GM10248 (cell line): ENCODE data around the gene PIGU.

ENCODE experiments used
- CTCF ChIA-PET: fragments of 300-600 bp; sonication (Branson Sonifier 250); formaldehyde crosslinking; extraction: SDS; loops from one replicate; lab custom pipeline; 2021; ENCODE audit warnings: antibody characterized with exemption; lab: Yijun Ruan, JAX
- POLR2A ChIA-PET: fragments of 350-650 bp; sonication (Branson Sonifier 250); formaldehyde crosslinking; extraction: SDS; loops from one replicate; lab custom pipeline; 2020; ENCODE audit warnings: antibody characterized with exemption; lab: Yijun Ruan, JAX
- DNase-seq: peaks from one replicate; pipeline ENCODE4 v3.0.0; 2012; ENCODE audit errors: extremely low spot score
- CTCF ChIP-seq: IDR thresholded peaks from 2 replicates; pipeline ENCODE4 v1.5.1; 2012; ENCODE audit warnings: mild to moderate bottlenecking, low read depth; ENCODE audit errors: extremely low read depth, missing control alignments, control extremely low read depth

Gene PIGU

GRCh38 chr20:34559311-34560140 lies 117.4 kb downstream of the PIGU start:
- CTCF ChIA-PET, result interaction anchor here (0.8 kb wide), 2 partner anchors 21 to 117 kb away, joined by 3 read pairs; partner anchors contain the start of gene PIGU
- TF ChIP-seq CTCF, result no peak
- POLR2A ChIA-PET, result no interaction called here
- DNase-seq, result no peak

DNA sequence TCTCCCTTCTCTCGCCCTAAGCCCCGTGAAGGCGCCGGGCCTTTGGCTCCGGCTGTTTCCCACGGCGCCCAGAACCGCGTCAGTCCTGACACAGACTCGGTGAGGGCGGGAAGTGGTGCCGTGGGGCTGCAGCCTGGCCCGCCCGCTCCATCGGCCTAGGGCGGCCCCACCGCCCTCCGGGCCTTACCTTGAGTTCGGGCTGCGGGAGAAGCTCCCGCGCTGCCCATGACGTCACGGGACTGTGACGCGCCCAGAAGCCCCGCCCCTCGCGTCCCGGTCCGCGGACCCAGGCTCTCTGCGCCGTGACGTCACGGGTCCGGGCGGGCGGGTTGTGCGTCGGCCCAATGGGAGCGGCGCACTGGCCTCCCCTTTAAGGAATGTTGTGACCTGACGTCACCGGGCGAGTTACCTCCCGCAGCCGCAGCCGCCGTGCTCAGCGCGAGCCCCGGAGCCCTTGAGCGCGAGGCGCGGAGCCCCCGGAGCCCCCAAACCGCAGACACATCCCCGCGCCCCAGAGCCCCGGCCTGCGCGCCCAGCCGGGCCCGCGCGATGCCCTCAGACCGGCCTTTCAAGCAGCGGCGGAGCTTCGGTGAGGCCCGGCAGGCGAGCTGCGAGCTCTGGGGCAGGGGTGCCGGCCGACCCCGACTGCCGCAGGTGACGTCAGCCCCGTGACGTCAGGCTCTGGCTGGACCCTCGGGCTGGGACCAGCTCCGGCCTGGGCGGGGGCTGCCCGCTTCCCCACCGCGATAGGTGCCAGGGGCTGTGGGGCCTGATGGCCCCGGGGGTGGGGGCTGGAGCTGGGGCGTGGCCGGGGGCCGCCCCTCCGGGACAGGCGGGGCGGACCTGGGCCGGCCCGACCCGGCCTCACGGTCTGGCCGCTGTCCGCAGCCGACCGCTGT lies 118.3 kb downstream of the PIGU start, which contains the start of gene MAP1LC3A:
Gene MAP1LC3A, plus strand, starts transcription at position 399 of the 899 bp plus-strand sequence. Its CDS starts 151 bp downstream, at position 550.
- TF ChIP-seq CTCF, result no peak
- ChIA-PET POLR2A (no interaction called here), CTCF (interaction anchor here (0.8 to 2.3 kb wide), 5 partner anchors 16 to 246 kb away, joined by 3 to 7 read pairs (median 4); no protein-coding TSS in a partner anchor)
- DNase-seq, result peak; percentile 94

DNA sequence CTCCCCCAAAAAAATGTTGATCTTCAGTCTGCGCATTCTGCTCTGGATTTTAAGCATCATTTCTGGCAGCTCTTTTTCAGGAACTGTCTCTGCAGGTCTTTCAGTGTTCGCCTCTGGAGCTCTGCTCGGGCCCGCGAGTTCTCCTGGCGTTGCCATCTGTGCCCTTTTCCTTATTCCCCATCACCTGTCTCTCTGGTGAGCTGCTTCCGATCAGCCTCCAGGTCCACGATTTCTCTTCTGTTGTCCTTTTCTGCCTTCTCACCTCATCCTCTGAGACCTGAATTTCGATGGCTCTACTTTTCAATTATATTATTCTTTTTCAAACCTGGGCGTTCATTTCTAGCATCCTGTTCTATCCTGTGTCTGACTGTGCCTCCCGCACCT lies 119.0 kb downstream of the PIGU start:
- no peak for TF ChIP-seq CTCF
- no peak for DNase-seq
- CTCF ChIA-PET, result interaction anchor here (1.1 to 2.3 kb wide), 5 partner anchors 15 to 245 kb away, joined by 3 to 7 read pairs (median 4); no protein-coding TSS in a partner anchor
- POLR2A ChIA-PET, result no interaction called here

DNA sequence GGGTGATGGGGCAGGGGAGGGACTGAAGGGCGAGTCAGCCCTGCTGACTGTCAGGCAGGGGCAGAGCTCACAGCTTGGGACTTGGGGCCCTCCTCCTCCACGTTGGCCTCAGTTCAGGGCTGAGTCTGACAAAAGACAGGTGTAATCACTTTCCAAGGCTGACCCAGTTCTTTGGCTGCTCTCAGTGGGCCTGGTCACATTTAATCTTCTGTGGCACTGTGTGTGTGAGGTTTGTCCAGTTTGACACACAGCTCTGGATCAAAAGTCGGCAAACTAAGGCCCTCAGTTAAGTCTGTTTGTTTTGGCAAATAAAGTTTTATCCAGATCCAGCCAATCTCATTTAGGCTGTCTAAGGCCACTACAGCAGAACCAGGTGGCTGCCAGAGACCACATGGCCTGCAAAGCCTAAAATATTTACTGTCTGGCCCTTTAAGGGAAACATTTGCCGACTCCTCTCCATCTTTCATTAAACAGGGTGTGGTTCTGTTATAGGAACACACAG lies 123.5 kb downstream of the PIGU start:
- DNase-seq, result no peak
- no peak for TF ChIP-seq CTCF
- ChIA-PET POLR2A (no interaction called here), CTCF (interaction anchor here (1.3 to 1.6 kb wide), 3 partner anchors 30 to 216 kb away, joined by 4 read pairs; no protein-coding TSS in a partner anchor)

DNA sequence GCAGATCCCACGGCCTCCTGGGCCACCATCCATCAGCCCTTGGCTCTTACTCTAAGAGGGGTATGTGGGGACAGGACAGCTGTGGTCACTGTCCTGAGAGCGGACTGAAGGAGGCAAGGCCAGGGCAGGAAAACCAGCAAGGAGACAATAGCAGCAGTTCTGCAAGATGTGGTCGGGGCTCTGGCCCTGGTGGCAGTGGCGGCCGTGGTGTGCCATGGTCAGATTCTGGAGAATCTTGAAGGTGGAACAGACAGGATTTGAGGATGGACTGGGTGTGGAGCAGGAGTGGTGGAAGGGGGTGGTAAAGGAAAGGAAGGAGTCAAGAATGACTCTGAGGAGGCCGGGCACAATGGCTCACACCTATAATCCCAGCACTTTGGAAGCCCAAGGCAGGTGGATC lies 124.3 kb downstream of the PIGU start:
- CTCF ChIA-PET, result interaction anchor here (1.5 to 1.6 kb wide), 2 partner anchors 29 to 156 kb away, joined by 4 read pairs; no protein-coding TSS in a partner anchor
- TF ChIP-seq CTCF, result no peak
- no peak for DNase-seq
- POLR2A ChIA-PET, result no interaction called here

- ChIA-PET POLR2A (no interaction called here), CTCF (interaction anchor here (0.9 to 1.3 kb wide), 3 partner anchors 9 to 31 kb away, joined by 3 read pairs; no protein-coding TSS in a partner anchor)
- no peak for DNase-seq
- TF ChIP-seq CTCF, result no peak
Observed at GRCh38 chr20:34549929-34550305, 127.0 kb downstream of the PIGU start.
